GM18861 (cell line): Measurements from ENCODE around the gene CAMTA1.
"Not testable (repeated sequence)": the region's sequence is repeated elsewhere in the genome, so short reads cannot be mapped to it uniquely, and the experiment has no call there.

Source experiments
- ATAC-seq: cut with Tn5 transposase; IDR thresholded peaks from one replicate; pipeline ENCODE4 v1.9.1; 2021; ENCODE audit not compliant: unreplicated experiment

CAMTA1 gene

DNA sequence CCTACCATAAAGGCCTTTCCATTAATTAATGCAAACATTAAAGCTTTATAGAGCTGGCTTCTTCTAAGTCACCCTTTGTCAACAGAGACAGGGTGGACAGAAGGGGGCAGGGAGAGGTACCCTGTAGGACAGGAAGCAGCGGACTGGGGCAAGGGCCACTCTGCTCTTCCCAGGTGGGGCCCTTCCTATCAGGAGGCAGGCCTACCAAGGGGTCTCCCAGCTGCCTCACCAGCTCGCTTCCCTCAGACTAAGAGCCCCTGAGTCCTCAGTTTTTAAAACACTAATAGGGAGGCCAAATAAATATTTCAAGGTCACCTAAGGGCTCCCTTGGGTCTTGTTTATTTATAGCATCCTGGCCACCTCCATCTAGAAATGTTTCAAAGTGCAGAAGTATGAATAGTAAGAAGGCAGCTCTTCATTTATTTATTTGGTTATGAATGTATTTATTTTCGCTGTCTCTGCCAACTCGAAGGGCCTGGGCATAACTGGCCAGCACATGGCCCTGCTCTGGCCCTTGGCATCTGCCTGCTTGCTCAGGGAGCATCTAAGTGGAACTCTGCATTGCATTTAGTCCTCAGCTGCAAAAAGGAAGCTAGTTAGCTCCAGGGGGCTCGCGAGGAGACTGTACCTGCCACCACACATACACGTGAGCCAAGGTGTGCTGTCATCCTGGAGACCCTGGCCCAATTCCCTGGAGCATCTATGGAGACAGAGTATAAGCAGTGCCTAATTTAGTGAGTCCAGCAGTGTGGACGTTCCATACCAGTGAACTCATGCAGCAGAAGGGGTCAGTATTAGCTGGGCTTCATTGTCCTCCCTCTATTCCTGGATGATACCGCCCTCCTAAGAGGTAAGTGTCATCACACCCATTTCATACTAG is 590.8 kb downstream of the CAMTA1 start:
- ATAC-seq: no peak

DNA sequence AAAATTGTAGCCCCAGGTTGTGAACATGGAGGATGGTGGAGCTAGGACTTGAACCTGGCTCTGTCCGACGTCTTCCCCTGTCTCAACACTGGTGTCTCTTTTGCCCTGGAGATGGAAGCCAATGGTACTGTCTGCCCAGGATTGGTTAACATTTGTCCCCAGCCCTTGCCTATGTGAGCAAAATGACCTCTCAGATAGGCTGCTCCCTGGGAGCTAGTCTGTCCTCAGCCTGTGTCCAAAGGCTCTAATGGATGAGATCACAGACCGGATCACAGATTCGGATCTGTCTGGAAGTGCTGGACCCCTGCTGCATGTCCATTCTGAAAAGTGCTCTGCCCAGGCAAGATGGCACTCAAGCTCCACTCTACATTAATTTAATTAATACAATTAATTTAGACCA is 591.4 kb downstream of the CAMTA1 start:
- no peak for ATAC-seq

DNA sequence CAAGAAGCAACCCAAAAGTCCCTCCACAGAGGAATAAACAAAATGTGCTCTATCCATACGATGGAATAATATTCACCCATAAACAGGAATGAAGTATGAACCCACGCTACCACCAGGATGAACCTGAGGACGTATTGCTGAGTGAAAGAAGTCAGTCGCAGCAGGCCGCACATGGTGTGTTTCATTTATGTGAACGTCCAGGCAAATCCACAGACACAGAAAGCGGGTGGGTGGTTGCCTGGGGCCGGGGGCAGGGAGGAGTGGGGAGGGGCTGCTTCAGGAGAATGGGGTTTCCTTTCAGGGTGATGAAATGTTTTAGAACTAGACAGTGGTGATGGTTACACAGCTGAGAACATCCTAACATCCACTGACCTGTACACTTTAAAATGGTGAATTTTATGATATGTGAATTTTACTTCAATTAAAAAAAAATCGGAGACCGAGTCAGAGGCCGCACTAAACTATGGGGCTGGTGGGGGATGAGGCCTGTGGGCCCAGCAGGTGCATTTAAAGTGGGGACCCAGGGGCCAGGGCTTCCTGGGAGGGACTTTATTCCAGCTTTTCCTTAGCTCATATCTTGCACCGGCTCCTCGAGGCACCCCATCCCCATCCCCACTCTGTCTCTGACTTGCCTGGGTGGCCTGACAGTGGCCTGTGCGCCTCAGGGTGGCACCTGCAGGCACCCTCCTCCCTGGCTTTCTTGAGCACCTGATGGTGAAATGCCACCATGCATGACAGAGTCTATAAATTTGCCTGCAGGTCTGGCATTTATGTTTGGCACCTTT is 593.3 kb downstream of the CAMTA1 start:
- ATAC-seq: no peak

DNA sequence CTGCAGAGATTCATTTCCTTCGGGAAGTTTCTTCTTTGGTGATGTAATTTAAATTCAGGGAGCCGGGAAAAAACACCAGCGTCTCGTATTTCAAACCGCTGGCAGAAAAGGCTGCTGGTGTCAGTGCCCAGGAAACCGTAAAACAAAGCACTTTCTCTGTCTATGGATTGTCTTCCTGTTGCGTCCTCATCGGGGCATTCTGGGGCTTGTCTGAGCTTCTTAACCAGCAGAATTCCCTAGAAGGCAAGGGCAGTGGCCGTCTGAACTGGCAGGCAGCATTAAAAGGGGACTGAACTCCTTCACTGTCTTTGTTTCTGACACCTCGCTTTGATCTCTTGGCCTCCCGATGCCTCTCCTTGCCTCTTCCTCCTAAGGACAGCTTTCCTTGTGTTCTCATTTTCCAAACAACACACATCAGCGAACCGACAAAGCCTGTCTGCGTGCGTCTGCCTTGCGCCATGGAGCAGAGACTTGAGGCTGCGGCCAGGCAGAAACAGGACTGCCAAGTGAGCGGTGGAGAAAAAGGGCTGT is 594.3 kb downstream of the CAMTA1 start:
- no peak for ATAC-seq

DNA sequence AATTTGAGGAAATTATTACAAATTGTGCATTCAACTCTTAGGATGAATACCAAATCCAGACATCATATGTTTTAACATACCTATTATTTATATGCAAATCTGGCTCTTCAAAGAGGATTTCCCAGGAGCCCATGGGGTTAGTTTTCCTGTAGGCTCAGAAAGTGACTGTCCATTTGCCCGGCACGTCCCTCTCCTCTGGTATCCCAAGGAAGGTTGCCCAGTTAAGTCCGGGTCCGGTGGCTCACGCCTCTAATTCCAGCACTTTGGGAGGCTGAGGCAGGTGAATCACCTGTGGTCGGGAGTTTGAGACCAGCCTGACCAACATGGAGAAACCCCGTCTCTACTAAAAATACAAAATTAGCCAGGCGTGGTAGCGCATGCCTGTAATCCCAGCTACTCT is 594.8 kb downstream of the CAMTA1 start:
- not testable (repeated sequence) for ATAC-seq

DNA sequence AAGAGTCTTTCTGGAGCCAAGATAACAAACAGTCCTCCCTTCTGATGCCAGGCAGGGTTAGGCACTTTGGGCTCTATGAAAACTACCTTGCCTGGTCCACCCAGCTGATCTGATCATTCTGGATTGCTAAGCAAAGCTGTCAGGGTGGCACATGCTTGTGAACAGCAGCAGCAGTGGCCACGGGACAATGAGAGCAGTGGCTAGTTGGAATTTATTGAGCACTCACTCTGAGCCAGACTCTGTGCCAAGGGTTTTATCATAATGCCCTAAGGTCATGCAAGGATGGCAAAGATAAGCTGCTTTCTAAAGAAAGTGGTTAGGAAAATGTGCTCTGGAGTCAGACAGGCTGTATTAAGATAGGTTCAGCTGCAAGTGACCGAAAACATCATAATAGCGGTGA is 595.5 kb downstream of the CAMTA1 start:
- ATAC-seq: no peak

DNA sequence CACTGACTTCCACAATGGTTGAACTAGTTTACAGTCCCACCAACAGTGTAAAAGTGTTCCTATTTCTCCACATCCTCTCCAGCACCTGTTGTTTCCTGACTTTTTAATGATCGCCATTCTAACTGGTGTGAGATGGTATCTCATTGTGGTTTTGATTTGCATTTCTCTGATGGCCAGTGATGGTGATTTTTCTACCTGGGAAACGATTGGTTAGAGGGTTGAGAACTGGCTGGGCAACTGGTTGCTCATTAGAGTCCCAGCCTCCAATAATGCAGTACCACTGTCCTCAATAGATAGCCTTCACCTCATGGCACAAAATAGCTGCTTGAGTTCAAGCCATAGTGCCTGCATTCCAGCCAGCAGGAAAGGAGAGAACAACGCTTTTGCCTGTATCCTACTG is 596.5 kb downstream of the CAMTA1 start:
- ATAC-seq: not testable (repeated sequence)

DNA sequence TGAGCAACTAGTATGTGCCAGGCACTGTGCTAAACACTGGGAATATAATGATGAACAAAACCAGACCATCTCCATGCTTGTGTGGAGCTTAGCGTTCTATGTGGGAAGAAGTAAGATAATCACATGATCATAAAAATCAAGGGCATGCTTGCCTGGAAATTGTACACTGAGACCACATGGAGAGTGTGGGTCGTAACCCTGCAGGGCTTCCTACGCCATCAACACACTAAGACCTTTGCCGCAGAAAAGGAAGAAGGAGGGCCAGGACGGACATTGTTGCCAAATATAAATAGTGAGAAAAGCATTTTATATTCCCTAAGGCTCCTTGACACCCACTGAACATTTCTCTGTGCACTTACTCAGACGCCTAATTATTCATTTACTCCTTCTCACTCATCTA is 597.7 kb downstream of the CAMTA1 start:
- no peak for ATAC-seq

DNA sequence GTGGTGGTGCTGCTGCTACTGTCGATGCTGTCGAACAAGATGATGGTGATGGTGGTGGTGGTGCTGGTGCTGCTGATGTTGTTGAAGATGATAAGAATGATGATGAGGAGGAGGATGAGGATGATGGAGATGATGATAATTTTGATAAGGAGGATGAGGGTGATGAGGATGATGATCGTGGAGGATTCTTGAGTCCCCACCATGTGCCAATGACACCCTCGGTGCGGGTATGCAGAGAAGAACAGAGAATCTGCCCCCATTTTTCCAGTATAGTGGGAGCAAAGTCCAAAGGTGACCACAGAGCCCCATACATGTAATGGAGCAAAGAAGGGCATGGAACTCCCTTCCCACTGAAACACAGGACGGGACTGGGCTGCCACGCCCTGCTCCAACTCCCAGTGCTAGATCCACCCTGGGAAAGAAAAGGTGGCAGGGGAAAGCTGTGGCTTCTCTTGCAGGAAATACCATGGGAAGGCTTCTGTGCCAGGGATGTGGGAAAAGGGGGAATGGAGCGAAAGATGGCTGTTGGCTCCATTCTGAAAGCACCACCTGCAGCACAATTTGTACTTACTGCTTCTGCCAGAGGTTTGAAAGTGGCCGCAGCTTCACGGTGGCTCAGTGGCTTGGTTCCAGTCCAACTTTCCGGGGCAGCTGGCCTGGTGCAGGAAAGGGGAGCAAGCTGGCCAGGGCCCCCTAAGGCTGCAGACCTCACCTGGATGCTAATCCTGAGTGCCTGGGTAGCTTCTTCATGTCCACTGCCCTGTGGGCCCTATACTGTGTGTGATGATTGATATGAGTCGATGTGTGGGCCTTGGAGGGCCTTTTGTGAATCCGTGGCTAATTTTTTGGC is 598.6 kb downstream of the CAMTA1 start:
- no peak for ATAC-seq

DNA sequence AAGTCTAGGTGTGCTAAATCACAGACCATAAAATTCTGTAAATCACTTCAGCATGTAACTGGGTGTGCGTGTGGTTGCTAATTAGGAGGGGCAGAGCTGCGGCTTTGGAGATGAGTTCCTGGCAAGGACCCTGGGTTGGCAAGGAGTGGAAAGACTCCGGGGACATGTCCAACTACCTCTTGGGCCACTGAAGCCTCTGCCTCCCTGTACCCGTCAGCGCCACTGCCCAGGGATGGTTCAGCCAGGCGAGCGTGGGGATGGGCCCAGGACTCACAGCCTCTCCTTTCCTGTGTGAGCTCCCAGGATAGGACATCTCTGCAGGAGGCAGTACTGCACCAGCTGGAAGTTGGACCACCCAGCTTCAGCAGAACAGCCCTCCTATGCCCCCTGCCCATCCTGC is 599.4 kb downstream of the CAMTA1 start:
- no peak for ATAC-seq

DNA sequence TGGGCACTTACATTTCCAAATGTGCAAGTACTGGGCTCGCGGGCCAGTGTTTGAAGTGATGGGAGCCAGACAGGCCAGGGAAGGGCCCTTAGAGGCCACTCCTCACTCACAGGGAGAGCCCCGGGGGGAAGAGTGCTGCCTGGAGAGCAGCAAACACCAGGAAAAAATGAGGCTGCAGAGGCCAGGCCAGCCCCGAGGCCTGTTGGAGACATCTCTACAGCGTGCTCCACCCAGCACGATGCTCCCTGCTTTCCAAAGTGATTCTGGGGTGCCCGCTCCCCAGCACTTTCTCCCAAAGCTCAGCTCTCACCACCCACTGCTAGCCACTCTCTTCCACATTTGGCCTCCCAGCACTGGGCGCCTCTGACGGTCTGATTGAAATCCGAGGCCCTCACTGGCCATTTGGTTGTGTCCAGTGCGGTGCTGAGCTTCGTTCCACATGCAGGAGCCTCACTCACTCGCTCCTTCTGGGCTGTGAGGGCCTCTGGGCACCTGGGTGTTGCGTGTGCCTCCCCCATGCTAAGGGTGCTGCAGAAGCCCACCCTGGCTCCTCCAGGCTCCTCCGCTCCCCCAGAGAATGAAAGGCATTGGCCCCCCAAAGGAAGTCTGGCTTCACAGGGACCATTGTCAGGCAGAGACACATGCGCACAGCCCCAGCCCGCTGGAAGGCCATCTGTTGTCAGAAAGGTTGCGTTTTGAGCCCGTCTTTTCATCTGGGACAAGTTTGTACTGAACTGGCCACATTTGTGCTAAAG is 600.4 kb downstream of the CAMTA1 start:
- no peak for ATAC-seq

DNA sequence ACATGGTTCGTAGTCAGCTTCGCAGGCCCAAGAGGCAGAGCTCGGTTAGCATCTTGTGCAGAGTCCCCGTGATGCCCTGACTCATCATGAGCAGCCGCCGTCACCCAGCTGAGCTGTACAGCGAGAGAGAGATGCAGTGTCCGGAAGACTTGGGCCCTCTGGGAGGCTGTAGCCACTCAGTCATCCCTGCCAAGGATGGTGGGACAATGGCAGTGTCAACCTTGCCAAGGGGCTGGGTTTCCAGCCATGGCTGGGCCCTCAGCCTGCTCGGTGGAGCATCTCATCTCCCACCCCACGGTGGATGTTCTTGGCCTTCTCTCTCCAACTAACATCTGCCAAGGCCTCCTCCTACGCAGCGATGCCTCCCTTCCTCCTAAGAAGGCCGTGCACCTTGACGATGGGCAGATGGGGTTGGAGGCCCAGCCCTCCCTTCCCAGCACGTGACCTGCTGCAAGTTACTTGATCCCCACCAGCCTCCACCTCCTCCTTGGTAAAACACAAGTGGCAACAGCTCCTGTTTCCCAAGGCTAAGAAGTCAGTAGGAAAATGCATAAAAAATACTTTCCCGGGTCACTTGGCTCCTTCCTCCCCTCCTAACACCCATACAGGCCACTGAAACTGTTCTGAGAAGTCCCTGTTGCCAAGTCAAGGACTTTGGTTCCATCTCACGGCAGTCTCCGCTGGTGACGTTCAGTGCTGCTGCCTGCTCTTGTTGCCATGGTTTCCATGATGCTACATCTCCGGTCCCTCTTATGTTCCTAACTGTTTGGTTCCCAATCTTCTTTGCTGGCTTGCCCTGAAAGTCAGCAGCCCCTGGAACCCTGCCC is 601.2 kb downstream of the CAMTA1 start:
- ATAC-seq: no peak

DNA sequence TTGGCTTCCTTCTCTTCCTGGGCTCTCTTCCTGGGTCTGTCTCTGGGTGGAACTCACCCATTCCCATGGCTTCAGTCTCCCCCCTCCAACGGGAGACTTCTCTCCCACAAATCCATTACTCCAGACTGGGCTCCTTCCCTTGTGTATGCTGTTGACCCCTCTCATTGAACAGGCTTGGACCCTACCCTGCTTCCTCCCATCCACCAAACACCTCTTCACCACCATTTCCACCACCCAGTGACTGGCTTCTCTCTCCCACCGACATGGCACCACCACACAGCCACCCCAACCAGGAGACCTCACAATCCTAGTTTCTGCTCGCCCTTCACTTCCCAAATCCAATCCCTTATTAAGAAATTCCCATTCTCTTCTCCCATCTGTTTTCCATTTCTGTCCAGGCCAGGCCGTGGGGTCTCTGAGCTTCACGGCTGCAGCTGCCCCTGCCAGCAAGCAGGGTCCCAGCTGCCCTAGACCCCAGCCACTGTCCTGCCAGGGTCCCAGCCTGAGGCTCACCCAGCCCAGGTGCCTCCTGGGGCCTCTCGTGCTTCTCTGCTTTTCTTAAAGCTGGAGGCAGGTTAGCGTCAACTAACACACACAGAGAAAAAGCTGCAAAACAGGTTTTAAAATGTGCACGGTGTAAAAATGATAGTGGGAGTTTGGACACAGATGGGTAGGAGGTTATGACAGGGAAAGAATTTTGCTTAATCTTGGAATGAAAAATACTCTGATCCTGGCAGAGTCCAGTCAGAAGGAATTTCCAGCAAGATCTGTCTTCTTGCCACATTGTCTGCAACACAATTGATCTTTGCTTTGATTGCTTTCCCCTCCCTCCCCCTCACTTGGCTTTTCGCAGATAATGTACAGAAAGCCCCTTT is 602.0 kb downstream of the CAMTA1 start:
- no peak for ATAC-seq

DNA sequence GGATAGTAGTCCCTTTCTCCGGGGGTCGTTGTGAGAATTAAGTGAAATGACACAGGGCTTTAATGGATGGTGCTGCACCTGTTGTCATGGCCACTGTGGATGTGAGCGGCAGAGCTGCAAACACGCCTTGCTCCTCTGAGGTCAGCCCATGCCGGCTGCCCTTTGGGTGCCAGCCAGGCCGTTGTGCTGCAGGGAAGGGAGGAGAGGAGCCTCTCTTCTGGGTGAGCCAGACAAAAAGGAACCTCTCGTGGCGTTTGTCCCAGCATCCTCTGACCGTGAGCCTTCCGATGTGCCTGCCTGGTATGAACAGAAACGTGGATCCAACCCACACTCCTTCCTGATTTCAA is 602.9 kb downstream of the CAMTA1 start:
- ATAC-seq: no peak

DNA sequence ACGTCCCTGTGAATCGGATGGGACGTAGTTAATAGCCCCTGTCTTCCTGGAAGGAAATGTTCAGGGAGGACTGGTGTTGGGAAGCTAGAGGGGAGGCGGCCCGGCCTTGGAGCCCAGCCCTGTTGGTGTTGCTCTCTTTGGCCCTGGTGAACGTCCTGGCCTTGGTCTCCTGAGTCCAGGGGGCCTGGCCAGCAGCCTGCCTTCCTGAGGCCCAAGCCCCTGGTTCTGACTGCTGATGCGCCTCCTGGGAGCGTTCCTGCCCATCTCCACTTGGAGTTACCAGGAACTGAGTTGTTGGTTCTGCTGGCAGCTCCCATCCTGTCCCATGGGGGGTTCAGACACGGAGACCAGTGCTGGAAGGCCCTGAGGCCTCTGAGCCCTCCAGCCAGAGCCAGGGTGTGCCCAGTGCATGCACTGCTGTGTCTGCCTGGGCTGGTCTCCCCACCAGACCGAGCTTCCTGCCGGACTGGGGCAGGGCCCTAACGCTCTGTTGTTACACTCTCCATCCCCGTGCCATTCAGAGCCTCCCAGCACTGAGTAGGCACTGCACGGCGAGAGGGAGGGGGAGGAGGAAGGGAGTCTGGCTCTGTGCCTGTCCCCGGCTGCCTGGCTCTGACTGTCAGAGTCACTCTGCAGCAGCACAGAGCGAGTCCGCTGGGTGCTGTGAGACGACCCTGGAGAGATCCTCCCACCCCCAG is 603.4 kb downstream of the CAMTA1 start:
- no peak for ATAC-seq

DNA sequence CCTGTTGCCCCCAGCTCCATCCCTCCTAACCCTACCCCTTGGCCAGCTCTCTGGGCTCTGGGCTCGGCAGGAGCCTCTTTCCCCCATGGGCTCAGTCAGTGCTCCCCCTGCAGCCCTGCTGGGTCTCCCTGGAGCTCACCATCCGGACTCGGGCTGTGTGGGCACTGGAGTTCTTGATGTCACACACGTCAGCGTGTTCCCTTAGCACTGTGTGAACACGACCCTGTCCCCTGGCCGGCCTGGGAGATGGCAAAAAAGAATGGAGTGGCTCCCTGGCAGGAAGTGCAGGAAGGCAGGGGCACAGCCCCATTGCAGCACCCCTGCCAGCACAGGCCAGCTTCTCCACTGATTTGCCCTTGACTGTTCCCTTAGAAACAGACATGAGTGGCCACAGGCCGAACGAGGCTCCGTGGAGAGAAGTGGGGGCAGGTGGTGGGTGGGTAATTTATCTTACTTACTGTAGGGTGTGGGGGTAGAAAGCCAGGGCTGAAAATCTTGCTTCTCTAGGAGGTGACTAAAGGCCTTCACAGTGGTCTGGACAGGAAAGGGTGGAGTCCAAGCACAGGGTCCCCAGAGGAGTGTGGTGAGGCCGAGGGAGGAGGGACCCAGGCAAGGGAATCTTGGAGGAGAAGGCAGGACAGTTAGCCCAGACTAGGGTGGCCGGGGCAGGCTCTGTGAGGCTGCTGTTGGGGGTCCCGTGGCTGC is 604.1 kb downstream of the CAMTA1 start:
- no peak for ATAC-seq

DNA sequence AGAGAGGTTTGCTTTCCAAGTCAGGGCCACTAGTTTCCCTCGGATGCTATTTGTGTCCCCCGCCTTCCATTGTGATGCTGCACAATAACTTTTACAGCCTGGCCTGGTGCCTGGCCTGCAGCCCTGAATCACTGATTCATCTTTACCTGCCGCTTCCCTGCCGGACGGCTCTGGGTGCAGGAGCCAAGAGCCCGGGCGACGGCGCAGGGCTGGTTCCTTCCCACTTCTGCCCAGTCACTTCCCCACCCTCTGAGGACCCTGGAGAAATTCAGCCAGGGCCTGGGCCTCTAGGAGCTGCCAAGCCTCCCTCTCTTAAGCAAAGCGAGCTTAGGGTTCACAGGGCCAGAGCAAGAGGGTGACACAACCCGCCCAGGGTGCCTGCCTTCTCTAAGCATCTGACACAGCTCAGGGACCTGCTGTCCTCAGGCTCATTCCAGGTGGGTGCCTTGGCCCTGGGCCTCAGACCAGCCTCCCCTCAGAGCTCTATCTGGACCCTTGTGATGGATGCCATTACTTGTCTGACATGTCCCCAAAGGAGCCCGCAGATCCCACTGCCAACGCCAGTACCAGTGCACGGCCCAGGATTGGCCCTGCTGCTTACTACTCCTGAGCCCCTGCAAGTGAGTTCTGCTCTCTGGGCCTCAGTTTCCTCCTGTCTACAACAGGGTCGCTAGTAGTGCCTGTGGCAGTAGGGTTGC is 604.8 kb downstream of the CAMTA1 start:
- ATAC-seq: no peak
